Measurements from ENCODE around the gene PFDN4. TPM values are rescaled to one million over a fixed set of nuclear protein-coding genes. Genes with fewer than 3 reads are reported as not detected.

The PFDN4 gene
- total and polyA plus RNA-seq, 2 donors (not counting 1 experiment from before 2014, with no cell fraction given), result 9.1 to 16.8 TPM

GRCh38 chr20:54219751-54220426 is 12.0 kb downstream of the PFDN4 start:
- H3K36me3 ChIP-seq (replicated peaks in 1 of 2; ENCODE audit: control extremely low read depth in 1 of 2, control insufficient read depth in 1 of 2, extremely low read depth in 1 of 2, insufficient read depth in 2 of 2, low read length in 1 of 2), result peaks cover 0 to 17% of the 10 kb centered on the region in 2 experiments
- H3K9me3 ChIP-seq (ENCODE audit: control extremely low read depth in 1 of 3, control insufficient read depth in 2 of 3, insufficient read depth in 1 of 3, low read length in 2 of 3), result no peaks in the 10 kb centered on the region
- H3K4me3 Mint-ChIP-seq, result no peak overlapping the region
- DNase-seq, result no peak
- no peak overlapping the region for H3K9ac ChIP-seq (ENCODE audit: low read length)
- TF ChIP-seq EZH2 (IDR thresholded peaks at IDR 0.05; ENCODE audit: borderline replicate concordance, insufficient read depth, low read depth, low read length, poor library complexity, severe bottlenecking) (no peak), CTCF (IDR thresholded peaks at IDR 0.05) (no peak)
- no peak for ATAC-seq (ENCODE audit: low read depth)
- H3K9me3 Mint-ChIP-seq (ENCODE audit: insufficient read depth), result no peaks in the 10 kb centered on the region
- no peak overlapping the region for H3K4me3 ChIP-seq (ENCODE audit: control extremely low read depth in 1 of 5, extremely low read depth in 1 of 5, insufficient read depth in 1 of 5, low read depth in 2 of 5, low read length in 4 of 5)
- H3K4me2 ChIP-seq (replicated peaks; ENCODE audit: low read depth, low read length, poor library complexity, severe bottlenecking), result no peak overlapping the region
- 94% methylated on average over 3 of the region's 6 CpGs for WGBS (ENCODE audit: insufficient coverage)
- H3K27ac Mint-ChIP-seq, result no peak overlapping the region
- no peaks in the 10 kb centered on the region for H3K4me1 Mint-ChIP-seq
- ChIA-PET CTCF (interaction anchor here (1.8 to 2.3 kb wide), 2 partner anchors 427 to 428 kb away, joined by 5 to 9 read pairs; no protein-coding TSS in a partner anchor), POLR2A (no interaction called here)
- H3K27ac ChIP-seq (ENCODE audit: low read length in 2 of 2), result no peak overlapping the region
- no peaks in the 10 kb centered on the region for H3K27me3 ChIP-seq (replicated peaks in 1 of 4; ENCODE audit: control extremely low read depth in 1 of 4, control insufficient read depth in 3 of 4, insufficient read depth in 4 of 4, low read length in 3 of 4)
- no peaks in the 10 kb centered on the region for H3K4me1 ChIP-seq (ENCODE audit: control insufficient read depth in 2 of 2, insufficient read depth in 2 of 2, low read length in 2 of 2)
- no peaks in the 10 kb centered on the region for H3K79me2 ChIP-seq (ENCODE audit: control insufficient read depth, insufficient read depth, low read length)
- no peak overlapping the region for H2AFZ ChIP-seq (ENCODE audit: insufficient read depth, low read depth, low read length, poor library complexity, severe bottlenecking)
- intact Hi-C loops (cut with micrococcal nuclease), result loop anchor here (2.0 kb wide), 1 partner anchor 427 kb away; no protein-coding TSS in a partner anchor
- peaks cover 8% of the 10 kb centered on the region for H4K20me1 ChIP-seq (ENCODE audit: control insufficient read depth, insufficient read depth, low read length, poor library complexity, severe bottlenecking)
- no peaks in the 10 kb centered on the region for H3K27me3 Mint-ChIP-seq

- H3K27ac ChIP-seq (ENCODE audit: low read length in 2 of 2), result no peak overlapping the region
These were observed 12.8 kb downstream of the PFDN4 start for GRCh38 chr20:54220722-54221121.

More at GRCh38 chr20:54220722-54221121, 12.8 kb downstream of the PFDN4 start:
- no peaks in the 10 kb centered on the region for H3K9me3 Mint-ChIP-seq (ENCODE audit: insufficient read depth)
- H3K27me3 ChIP-seq (replicated peaks in 1 of 4; ENCODE audit: control extremely low read depth in 1 of 4, control insufficient read depth in 3 of 4, insufficient read depth in 4 of 4, low read length in 3 of 4), result no peaks in the 10 kb centered on the region
- H3K4me1 Mint-ChIP-seq, result no peaks in the 10 kb centered on the region
- no peak overlapping the region for H3K4me3 Mint-ChIP-seq
- DNase-seq (no peak), ATAC-seq (ENCODE audit: low read depth) (no peak)
- H3K9me3 ChIP-seq (ENCODE audit: control extremely low read depth in 1 of 3, control insufficient read depth in 2 of 3, insufficient read depth in 1 of 3, low read length in 2 of 3), result no peaks in the 10 kb centered on the region
- H3K9ac ChIP-seq (ENCODE audit: low read length), result no peak overlapping the region
- no peak overlapping the region for H2AFZ ChIP-seq (ENCODE audit: insufficient read depth, low read depth, low read length, poor library complexity, severe bottlenecking)
- TF ChIP-seq CTCF (IDR thresholded peaks at IDR 0.05) (no peak), EZH2 (IDR thresholded peaks at IDR 0.05; ENCODE audit: borderline replicate concordance, insufficient read depth, low read depth, low read length, poor library complexity, severe bottlenecking) (no peak)
- no peak overlapping the region for H3K27ac Mint-ChIP-seq
- H3K36me3 ChIP-seq (replicated peaks in 1 of 2; ENCODE audit: control extremely low read depth in 1 of 2, control insufficient read depth in 1 of 2, extremely low read depth in 1 of 2, insufficient read depth in 2 of 2, low read length in 1 of 2), result peaks cover 0 to 8% of the 10 kb centered on the region in 2 experiments
- H3K4me2 ChIP-seq (replicated peaks; ENCODE audit: low read depth, low read length, poor library complexity, severe bottlenecking), result no peak overlapping the region
- H3K4me3 ChIP-seq (ENCODE audit: control extremely low read depth in 1 of 5, extremely low read depth in 1 of 5, insufficient read depth in 1 of 5, low read depth in 2 of 5, low read length in 4 of 5), result no peak overlapping the region
- ChIA-PET CTCF (interaction anchor here (1.8 kb wide), 1 partner anchor 427 kb away, joined by 5 read pairs; no protein-coding TSS in a partner anchor), POLR2A (no interaction called here)
- 100% methylated on average over 2 of the region's 6 CpGs for WGBS (ENCODE audit: insufficient coverage)
- H4K20me1 ChIP-seq (ENCODE audit: control insufficient read depth, insufficient read depth, low read length, poor library complexity, severe bottlenecking), result no peaks in the 10 kb centered on the region
- no peaks in the 10 kb centered on the region for H3K79me2 ChIP-seq (ENCODE audit: control insufficient read depth, insufficient read depth, low read length)
- no peaks in the 10 kb centered on the region for H3K27me3 Mint-ChIP-seq
- intact Hi-C loops (cut with micrococcal nuclease), result loop anchor here (2.0 kb wide), 1 partner anchor 426 kb away; no protein-coding TSS in a partner anchor
- H3K4me1 ChIP-seq (ENCODE audit: control insufficient read depth in 2 of 2, insufficient read depth in 2 of 2, low read length in 2 of 2), result no peaks in the 10 kb centered on the region
